Gastrocnemius medialis (tissue), 4 donors: Measurements from ENCODE around the gene NCOR1.
"Not testable (repeated sequence)": the region's sequence is repeated elsewhere in the genome, so short reads cannot be mapped to it uniquely, and the experiment has no call there.

Experiments used
- POLR2A ChIP-seq, 2 donors: fragments of 450-650 bp; IDR thresholded peaks; one replicate each; pipeline ENCODE4 v1.6.1; 2017; ENCODE audit warnings: antibody characterized with exemption in 2 of 2, mild to moderate bottlenecking in 2 of 2, moderate library complexity in 2 of 2
- TF ChIP-seq, protein P1 (sequence below), 5 experiments: fragments of 450-650 bp in 3 of 5; fragments of 200-600 bp in 2 of 5; sonication (generic) in 2 of 5; IDR thresholded peaks in 4 of 5; conservative IDR thresholded peaks in 1 of 5; 1 replicate in 4 of 5; 2 replicates in 1 of 5; pipeline ENCODE4 v1.5.1; 2016 to 2019; ENCODE audit warnings: antibody characterized with exemption in 5 of 5, mild to moderate bottlenecking in 3 of 5, moderate library complexity in 3 of 5

DNA sequence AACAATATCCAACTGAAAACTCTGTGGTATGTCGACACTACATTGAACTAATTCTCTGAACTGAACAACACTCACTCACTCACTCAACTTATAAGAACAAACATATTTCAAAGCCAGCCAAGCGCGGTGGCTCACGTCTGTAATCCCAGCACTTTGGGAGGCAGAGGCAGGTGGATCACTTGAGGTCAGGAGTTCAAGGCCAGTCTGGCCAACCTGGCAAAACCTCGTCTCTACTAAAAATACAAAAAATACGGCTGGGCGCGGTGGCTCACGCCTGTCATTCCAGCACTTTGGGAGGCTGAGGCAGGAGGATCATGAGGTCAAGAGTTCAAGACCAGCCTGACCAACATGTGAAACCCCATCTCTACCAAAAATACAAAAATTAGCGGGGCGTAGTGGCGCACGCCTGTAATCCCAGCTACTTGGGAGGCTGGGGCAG lies 13.6 kb downstream of the NCOR1 start:
- not testable (repeated sequence) for TF ChIP-seq POLR2A (IDR thresholded peaks at IDR 0.05)
- TF ChIP-seq, protein P1, sequence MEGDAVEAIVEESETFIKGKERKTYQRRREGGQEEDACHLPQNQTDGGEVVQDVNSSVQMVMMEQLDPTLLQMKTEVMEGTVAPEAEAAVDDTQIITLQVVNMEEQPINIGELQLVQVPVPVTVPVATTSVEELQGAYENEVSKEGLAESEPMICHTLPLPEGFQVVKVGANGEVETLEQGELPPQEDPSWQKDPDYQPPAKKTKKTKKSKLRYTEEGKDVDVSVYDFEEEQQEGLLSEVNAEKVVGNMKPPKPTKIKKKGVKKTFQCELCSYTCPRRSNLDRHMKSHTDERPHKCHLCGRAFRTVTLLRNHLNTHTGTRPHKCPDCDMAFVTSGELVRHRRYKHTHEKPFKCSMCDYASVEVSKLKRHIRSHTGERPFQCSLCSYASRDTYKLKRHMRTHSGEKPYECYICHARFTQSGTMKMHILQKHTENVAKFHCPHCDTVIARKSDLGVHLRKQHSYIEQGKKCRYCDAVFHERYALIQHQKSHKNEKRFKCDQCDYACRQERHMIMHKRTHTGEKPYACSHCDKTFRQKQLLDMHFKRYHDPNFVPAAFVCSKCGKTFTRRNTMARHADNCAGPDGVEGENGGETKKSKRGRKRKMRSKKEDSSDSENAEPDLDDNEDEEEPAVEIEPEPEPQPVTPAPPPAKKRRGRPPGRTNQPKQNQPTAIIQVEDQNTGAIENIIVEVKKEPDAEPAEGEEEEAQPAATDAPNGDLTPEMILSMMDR (IDR thresholded peaks at IDR 0.05 in 4 of 5, conservative IDR thresholded peaks at IDR 0.05 in 1 of 5), result not testable (repeated sequence)
